SK-N-SH (cell line): Measurements from ENCODE around the gene PLEK2. TPM values are rescaled to one million over a fixed set of nuclear protein-coding genes. Genes with fewer than 3 reads are reported as not detected.

Experiments used
- CTCF ChIA-PET: fragments of 300-600, 350-600 bp; formaldehyde crosslinking; extraction: SDS; loops from one replicate; lab custom pipeline; 2021; lab: Yijun Ruan, JAX
- POLR2A ChIA-PET: fragments of 350-600 bp; sonication (Branson Sonifier 250); formaldehyde crosslinking; extraction: SDS; loops from one replicate; lab custom pipeline; 2020; ENCODE audit warnings: antibody characterized with exemption, inconsistent platforms; lab: Yijun Ruan, JAX
- DNase-seq: peaks from one replicate; pipeline ENCODE4 v3.0.0; 2012
- H2AFZ ChIP-seq: fragments of 200-600 bp; sonication (generic); 2 replicates; pipeline ENCODE4 v1.8.1; 2016; ENCODE audit warnings: antibody characterized with exemption, mild to moderate bottlenecking, low read depth
- H3F3A ChIP-seq: fragments of 200-600 bp; sonication (generic); replicated peaks from 2 replicates; pipeline ENCODE3; 2016; ENCODE audit warnings: antibody characterized with exemption, mild to moderate bottlenecking; ENCODE audit not compliant: insufficient read depth
- H3K27ac ChIP-seq, 2 experiments: fragments of 200-500 bp in 1 of 2; fragments of 200-600 bp in 1 of 2; sonication (Bioruptor generic) in 1 of 2; sonication (generic), shearing (Covaris generic) in 1 of 2; 2 replicates each; pipeline versions ENCODE4 v1.5.1 to v1.6.1; 2014 to 2016; ENCODE audit warnings: low read depth in 2 of 2, inconsistent platforms in 1 of 2, low read length in 1 of 2, mild to moderate bottlenecking in 1 of 2, mixed read lengths in 1 of 2
- H3K27me3 ChIP-seq: fragments of 200-600 bp; sonication (generic), shearing (Covaris generic); 2 replicates; pipeline ENCODE4 v1.6.1; 2016; ENCODE audit warnings: mixed run types; ENCODE audit not compliant: insufficient read depth
- H3K36me3 ChIP-seq, 2 experiments: fragments of 200-500 bp in 1 of 2; fragments of 200-600 bp in 1 of 2; sonication (Bioruptor generic) in 1 of 2; sonication (generic) in 1 of 2; replicated peaks in 1 of 2; 2 replicates each; pipeline versions ENCODE3 to v1.5.1; 2014 to 2016; ENCODE audit warnings: low read length in 1 of 2, mild to moderate bottlenecking in 1 of 2; ENCODE audit not compliant: insufficient read depth in 2 of 2, control insufficient read depth in 1 of 2
- H3K4me1 ChIP-seq, 2 experiments: fragments of 200-500 bp in 1 of 2; fragments of 200-600 bp in 1 of 2; sonication (Bioruptor generic) in 1 of 2; sonication (generic), shearing (Covaris generic) in 1 of 2; 2 replicates each; pipeline versions ENCODE4 v1.5.1 to v1.6.1; 2014 to 2016; ENCODE audit warnings: low read depth in 1 of 2, low read length in 1 of 2, mixed run types in 1 of 2; ENCODE audit not compliant: insufficient read depth in 2 of 2, control insufficient read depth in 1 of 2
- H3K4me2 ChIP-seq: fragments of 200-600 bp; sonication (generic), shearing (Covaris generic); 2 replicates; pipeline ENCODE4 v1.6.1; 2017; ENCODE audit warnings: mixed run types
- H3K4me3 ChIP-seq, 2 experiments: fragments of 200-500 bp in 1 of 2; fragments of 200-600 bp in 1 of 2; sonication (Bioruptor generic) in 1 of 2; sonication (generic), shearing (Covaris generic) in 1 of 2; 2 replicates each; pipeline versions ENCODE4 v1.5.1 to v1.8.1; 2014 to 2016; ENCODE audit warnings: low read depth in 2 of 2, inconsistent platforms in 1 of 2, low read length in 1 of 2, mild to moderate bottlenecking in 1 of 2, mixed read lengths in 1 of 2, moderate library complexity in 1 of 2
- H3K79me2 ChIP-seq: fragments of 200-600 bp; sonication (generic); 2 replicates; pipeline ENCODE4 v1.8.1; 2017; ENCODE audit warnings: mild to moderate bottlenecking; ENCODE audit not compliant: insufficient read depth
- H3K9ac ChIP-seq: fragments of 200-600 bp; sonication (generic); 2 replicates; pipeline ENCODE4 v1.6.1; 2017; ENCODE audit warnings: mixed run types
- H3K9me2 ChIP-seq: fragments of 200-600 bp; sonication (generic); 2 replicates; pipeline ENCODE4 v1.6.1; 2017; ENCODE audit warnings: mixed run types
- H3K9me3 ChIP-seq: fragments of 200-600 bp; sonication (generic); 2 replicates; pipeline ENCODE4 v1.6.1; 2017; ENCODE audit warnings: mixed run types, mild to moderate bottlenecking, moderate library complexity
- H4K20me1 ChIP-seq: fragments of 200-600 bp; sonication (generic); 2 replicates; pipeline ENCODE4 v1.6.1; 2017; ENCODE audit warnings: mild to moderate bottlenecking, mixed run types; ENCODE audit not compliant: insufficient read depth
- EP300 ChIP-seq, 2 experiments: IDR thresholded peaks; 2 replicates each; pipeline versions ENCODE4 v1.4.0 to v1.6.1; 2012; ENCODE audit warnings: borderline replicate concordance in 1 of 2, low read depth in 1 of 2, low read length in 1 of 2
- FOSL2 ChIP-seq: IDR thresholded peaks from 2 replicates; pipeline ENCODE4 v1.4.0; 2012; ENCODE audit warnings: low read depth, mild to moderate bottlenecking, moderate library complexity, borderline replicate concordance
- FOXJ3 ChIP-seq: sonication (generic); formaldehyde crosslinking; IDR thresholded peaks from 2 replicates; pipeline ENCODE4 v1.5.1; 2020; ENCODE audit warnings: mild to moderate bottlenecking, missing genetic modification reagents
- GABPA ChIP-seq: IDR thresholded peaks from 2 replicates; pipeline ENCODE4 v1.4.0; 2012; ENCODE audit warnings: low read depth, mild to moderate bottlenecking
- NFIC ChIP-seq: IDR thresholded peaks from 2 replicates; pipeline ENCODE4 v1.4.0; 2012; ENCODE audit warnings: borderline replicate concordance
- NRF1 ChIP-seq: IDR thresholded peaks from 2 replicates; pipeline ENCODE4 v1.6.1; 2012; ENCODE audit warnings: low read depth, mild to moderate bottlenecking, low read length
- RAD21 ChIP-seq: IDR thresholded peaks from 2 replicates; pipeline ENCODE4 v1.6.1; 2012; ENCODE audit warnings: mild to moderate bottlenecking, low read length
- SIN3A ChIP-seq: IDR thresholded peaks from 2 replicates; pipeline ENCODE4 v1.6.1; 2012; ENCODE audit warnings: low read depth, mild to moderate bottlenecking, low read length, moderate library complexity, borderline replicate concordance
- SMC3 ChIP-seq: IDR thresholded peaks from 2 replicates; pipeline ENCODE4 v1.6.1; 2012; ENCODE audit warnings: low read depth, low read length, improper control_type of control experiment
- TAF1 ChIP-seq: IDR thresholded peaks from 2 replicates; pipeline ENCODE4 v1.6.1; 2012; ENCODE audit warnings: low read depth, mild to moderate bottlenecking, low read length, moderate library complexity, borderline replicate concordance
- TEAD4 ChIP-seq: IDR thresholded peaks from 2 replicates; pipeline ENCODE4 v1.4.0; 2012; ENCODE audit warnings: mild to moderate bottlenecking, borderline replicate concordance; ENCODE audit not compliant: insufficient read depth
- YY1 ChIP-seq: IDR thresholded peaks from 2 replicates; pipeline ENCODE4 v1.4.0; 2012; ENCODE audit warnings: low read depth, mild to moderate bottlenecking
- ZBTB33 ChIP-seq: IDR thresholded peaks from 2 replicates; pipeline ENCODE4 v1.4.0; 2012; ENCODE audit warnings: low read depth, borderline replicate concordance
- WGBS: methylation state at CpG from one replicate; pipeline ENCODE4 v1.1.6; 2017; ENCODE audit warnings: low lambda C conversion rate; 5-methylcytosine and 5-hydroxymethylcytosine counted together
- polyA plus RNA-seq, 3 experiments: library from polyadenylated mRNA; depleted of rRNA; stranded (reverse); fragments of >200 nt; gene quantifications; 2 replicates each; pipeline ENCODE4 v1.2.3, GENCODE V29; 2012
- TF ChIP-seq, protein P1 (sequence below): IDR thresholded peaks from 2 replicates; pipeline ENCODE4; 2012
- TF ChIP-seq, protein P2 (sequence below): IDR thresholded peaks from 2 replicates; pipeline ENCODE4 v1.4.0; 2012; ENCODE audit warnings: low read depth, borderline replicate concordance
- TF ChIP-seq, protein P3 (sequence below): fragments of 150-350 bp; IDR thresholded peaks from 2 replicates; pipeline ENCODE4 v1.6.1; 2016; ENCODE audit warnings: mild to moderate bottlenecking, low read depth, low read length

Gene PLEK2
- polyA plus RNA-seq, 1 of the 3 experiments (the other 2 are of a cell fraction) = 0.56 TPM

DNA sequence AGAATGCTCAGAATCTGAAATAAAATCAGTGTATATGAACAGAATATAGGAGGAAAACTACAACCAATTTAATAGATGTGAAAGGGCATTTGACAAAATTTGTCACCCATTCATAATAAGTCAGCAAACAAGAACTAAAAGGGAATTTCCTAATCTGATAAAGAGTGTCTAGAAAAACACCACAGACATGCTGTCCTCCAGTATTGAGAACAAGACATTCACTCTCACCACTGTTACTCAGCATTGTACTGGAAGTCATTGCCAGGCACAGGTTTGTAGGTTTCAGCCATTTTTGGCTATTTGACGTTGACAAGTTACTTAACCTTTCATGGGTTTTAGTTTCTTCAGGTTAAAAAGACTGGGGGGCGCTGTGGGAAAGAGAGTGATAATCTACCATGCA, 38.6 kb downstream of the PLEK2 start:
- Histone ChIP-seq H3K9ac (no peak overlapping the region), H3K9me3 (no peaks in the 10 kb centered on the region), H3K4me1 (no peaks in the 10 kb centered on the region), H3K79me2 (peaks cover 53% of the 10 kb centered on the region), H2AFZ (no peak overlapping the region), H3K9me2 (no peaks in the 10 kb centered on the region), H4K20me1 (peaks cover 4% of the 10 kb centered on the region; the same call in 1 of the 2 replicates)
- DNase-seq = no peak
- POLR2A ChIA-PET = no interaction called here
- 94% methylated on average over 2 of the region's 2 CpGs for WGBS
- TF ChIP-seq YY1 (no peak), NFIC (no peak), GABPA (no peak), SIN3A (no peak), FOSL2 (no peak), TAF1 (no peak), ZBTB33 (no peak), NRF1 (no peak), FOXJ3 (CRISPR knock-in tag) (no peak), SMC3 (no peak), EP300 (IDR thresholded peaks at IDR 0.05; ENCODE audit: borderline replicate concordance in 1 of 2, low read depth in 1 of 2, low read length in 1 of 2) (no peak), TEAD4 (no peak), RAD21 (no peak)
- TF ChIP-seq, protein P1, sequence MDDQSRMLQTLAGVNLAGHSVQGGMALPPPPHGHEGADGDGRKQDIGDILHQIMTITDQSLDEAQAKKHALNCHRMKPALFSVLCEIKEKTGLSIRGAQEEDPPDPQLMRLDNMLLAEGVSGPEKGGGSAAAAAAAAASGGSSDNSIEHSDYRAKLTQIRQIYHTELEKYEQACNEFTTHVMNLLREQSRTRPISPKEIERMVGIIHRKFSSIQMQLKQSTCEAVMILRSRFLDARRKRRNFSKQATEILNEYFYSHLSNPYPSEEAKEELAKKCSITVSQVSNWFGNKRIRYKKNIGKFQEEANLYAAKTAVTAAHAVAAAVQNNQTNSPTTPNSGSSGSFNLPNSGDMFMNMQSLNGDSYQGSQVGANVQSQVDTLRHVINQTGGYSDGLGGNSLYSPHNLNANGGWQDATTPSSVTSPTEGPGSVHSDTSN = no peak
- TF ChIP-seq, protein P2, sequence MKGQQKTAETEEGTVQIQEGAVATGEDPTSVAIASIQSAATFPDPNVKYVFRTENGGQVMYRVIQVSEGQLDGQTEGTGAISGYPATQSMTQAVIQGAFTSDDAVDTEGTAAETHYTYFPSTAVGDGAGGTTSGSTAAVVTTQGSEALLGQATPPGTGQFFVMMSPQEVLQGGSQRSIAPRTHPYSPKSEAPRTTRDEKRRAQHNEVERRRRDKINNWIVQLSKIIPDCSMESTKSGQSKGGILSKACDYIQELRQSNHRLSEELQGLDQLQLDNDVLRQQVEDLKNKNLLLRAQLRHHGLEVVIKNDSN = no peak
- TF ChIP-seq, protein P3, sequence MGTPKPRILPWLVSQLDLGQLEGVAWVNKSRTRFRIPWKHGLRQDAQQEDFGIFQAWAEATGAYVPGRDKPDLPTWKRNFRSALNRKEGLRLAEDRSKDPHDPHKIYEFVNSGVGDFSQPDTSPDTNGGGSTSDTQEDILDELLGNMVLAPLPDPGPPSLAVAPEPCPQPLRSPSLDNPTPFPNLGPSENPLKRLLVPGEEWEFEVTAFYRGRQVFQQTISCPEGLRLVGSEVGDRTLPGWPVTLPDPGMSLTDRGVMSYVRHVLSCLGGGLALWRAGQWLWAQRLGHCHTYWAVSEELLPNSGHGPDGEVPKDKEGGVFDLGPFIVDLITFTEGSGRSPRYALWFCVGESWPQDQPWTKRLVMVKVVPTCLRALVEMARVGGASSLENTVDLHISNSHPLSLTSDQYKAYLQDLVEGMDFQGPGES = no peak
- TF ChIP-seq, all 33 proteins: peak for 0
- no peak overlapping the region for H3K4me3 ChIP-seq
- no peak overlapping the region for H3K27ac ChIP-seq
- H3K36me3 ChIP-seq = peaks cover 73 to 77% of the 10 kb centered on the region in 2 experiments
- no peaks in the 10 kb centered on the region for H3K27me3 ChIP-seq
- H3K4me2 ChIP-seq = no peak overlapping the region
- CTCF ChIA-PET = interaction anchor here (1.6 kb wide), 1 partner anchor 14 kb away, joined by 8 read pairs; the partner anchor contains the start of gene ATP6V1D
- H3F3A ChIP-seq = peaks cover 14% of the 10 kb centered on the region
